Natural killer cell (primary cell): ENCODE results near the gene NOP56. TPM values are rescaled to one million over a fixed set of nuclear protein-coding genes. Genes with fewer than 3 reads are reported as not detected.

Source experiments
- ATAC-seq, 3 donors: fragments of 150-1000 bp in 2 of 3; fragments of 200-7000 bp in 1 of 3; cut with Tn5 transposase; 1 replicate in 1 of 3; 2 replicates in 2 of 3; pipeline ENCODE4 v1.10.0; 2021; ENCODE audit warnings: mild to moderate bottlenecking in 2 of 3, moderate library complexity in 2 of 3
- DNase-seq, 2 donors: peaks; one replicate each; pipeline versions ENCODE4 v3.0.0 to v3.0.0-alpha.2; 2013 to 2021; ENCODE audit warnings: mixed read lengths in 1 of 2
- H3K27ac ChIP-seq: one replicate; pipeline ENCODE4 v1.5.1; 2013; ENCODE audit warnings: mild to moderate bottlenecking, low read length
- H3K27me3 ChIP-seq: one replicate; pipeline ENCODE4 v1.6.1; 2013; ENCODE audit warnings: low read length; ENCODE audit not compliant: control insufficient read depth, insufficient read depth
- H3K36me3 ChIP-seq: one replicate; pipeline ENCODE4 v1.6.1; 2013; ENCODE audit warnings: low read length; ENCODE audit not compliant: control insufficient read depth, insufficient read depth
- H3K4me1 ChIP-seq: one replicate; pipeline ENCODE4 v1.6.1; 2013; ENCODE audit warnings: low read length; ENCODE audit not compliant: control insufficient read depth, insufficient read depth
- H3K4me3 ChIP-seq: one replicate; pipeline ENCODE4 v1.5.1; 2013; ENCODE audit warnings: low read length
- H3K9me3 ChIP-seq: one replicate; pipeline ENCODE4 v1.6.1; 2013; ENCODE audit warnings: low read length; ENCODE audit not compliant: control insufficient read depth, insufficient read depth
- H3K27ac Mint-ChIP-seq, 2 donors: one replicate each; pipeline ENCODE4 v1.8.0; 2022; ENCODE audit warnings: mild to moderate bottlenecking in 2 of 2, mixed read lengths in 2 of 2, moderate library complexity in 1 of 2
- H3K27me3 Mint-ChIP-seq, 2 donors: one replicate each; pipeline ENCODE4 v1.8.0; 2022; ENCODE audit warnings: low read depth in 2 of 2, mixed read lengths in 2 of 2
- H3K36me3 Mint-ChIP-seq: one replicate; pipeline ENCODE4 v1.8.0; 2022; ENCODE audit warnings: mixed read lengths
- H3K4me1 Mint-ChIP-seq, 2 donors: one replicate each; pipeline ENCODE4 v1.8.0; 2022; ENCODE audit warnings: mixed read lengths in 2 of 2
- H3K4me3 Mint-ChIP-seq: one replicate; pipeline ENCODE4 v1.8.0; 2022; ENCODE audit warnings: mild to moderate bottlenecking, moderate library complexity, mixed read lengths
- H3K9me3 Mint-ChIP-seq, 2 donors: one replicate each; pipeline ENCODE4 v1.8.0; 2022; ENCODE audit warnings: mixed read lengths in 2 of 2
- CTCF ChIP-seq: fragments of 200-600 bp; IDR thresholded peaks from one replicate; pipeline ENCODE4 v1.8.0; 2022; ENCODE audit warnings: antibody characterized with exemption
- WGBS: methylation state at CpG from one replicate; pipeline ENCODE4 v1.1.7; 2013; ENCODE audit warnings: missing lambda C conversion rate; ENCODE audit not compliant: insufficient coverage; 5-methylcytosine and 5-hydroxymethylcytosine counted together
- intact Hi-C: fragments of 100-400 bp; cut with micrococcal nuclease; formaldehyde crosslinking; loops from one replicate; pipeline ENCODE4 v1.14.2; 2022
- total RNA-seq, 4 donors: library from RNA; stranded (reverse); fragments of 120-200 nt in 1 of 4; gene quantifications; one replicate each; pipeline versions ENCODE4 v1.2.3 to v1.2.4, GENCODE V29; 2013 to 2022

Gene NOP56
- total RNA-seq, 3 donors from 2014 or later (not counting 1 experiment from before 2014, with no cell fraction given), result 169 to 216 (median 214) TPM

- 93% methylated on average over 5 of the region's 5 CpGs for WGBS
- no peak for DNase-seq
- Mint-ChIP-seq H3K27me3 (peaks cover 0 to 10% of the 10 kb centered on the region in 2 donors), H3K27ac (no peak overlapping the region), H3K4me1 (no peaks in the 10 kb centered on the region), H3K9me3 (no peaks in the 10 kb centered on the region), H3K4me3 (no peak overlapping the region), H3K36me3 (no peaks in the 10 kb centered on the region)
- Histone ChIP-seq H3K27me3 (peaks cover 2% of the 10 kb centered on the region), H3K4me3 (no peak overlapping the region), H3K9me3 (no peaks in the 10 kb centered on the region), H3K4me1 (no peaks in the 10 kb centered on the region), H3K36me3 (no peaks in the 10 kb centered on the region), H3K27ac (no peak overlapping the region)
- intact Hi-C loops, result no loop called here
- TF ChIP-seq CTCF, result no peak
- ATAC-seq, result no peak
Measured at GRCh38 chr20:2701671-2702081, 49.2 kb downstream of the NOP56 start.

- H3K36me3 Mint-ChIP-seq, result no peaks in the 10 kb centered on the region
- H3K9me3 Mint-ChIP-seq, result no peaks in the 10 kb centered on the region
- Histone ChIP-seq H3K36me3 (no peaks in the 10 kb centered on the region), H3K4me1 (no peaks in the 10 kb centered on the region), H3K27ac (no peak overlapping the region), H3K27me3 (peaks cover 2% of the 10 kb centered on the region), H3K4me3 (no peak overlapping the region), H3K9me3 (no peaks in the 10 kb centered on the region)
- intact Hi-C loops, result no loop called here
- ATAC-seq, result no peak
- no peak overlapping the region for H3K4me3 Mint-ChIP-seq
- no peak overlapping the region for H3K27ac Mint-ChIP-seq
- H3K27me3 Mint-ChIP-seq, result peaks cover 0 to 4% of the 10 kb centered on the region in 2 donors
- 90% methylated on average over 7 of the region's 8 CpGs for WGBS
- DNase-seq, result no peak
- TF ChIP-seq CTCF, result no peak
- H3K4me1 Mint-ChIP-seq, result no peaks in the 10 kb centered on the region
Measured at GRCh38 chr20:2703716-2704475, 51.5 kb downstream of the NOP56 start.

DNA sequence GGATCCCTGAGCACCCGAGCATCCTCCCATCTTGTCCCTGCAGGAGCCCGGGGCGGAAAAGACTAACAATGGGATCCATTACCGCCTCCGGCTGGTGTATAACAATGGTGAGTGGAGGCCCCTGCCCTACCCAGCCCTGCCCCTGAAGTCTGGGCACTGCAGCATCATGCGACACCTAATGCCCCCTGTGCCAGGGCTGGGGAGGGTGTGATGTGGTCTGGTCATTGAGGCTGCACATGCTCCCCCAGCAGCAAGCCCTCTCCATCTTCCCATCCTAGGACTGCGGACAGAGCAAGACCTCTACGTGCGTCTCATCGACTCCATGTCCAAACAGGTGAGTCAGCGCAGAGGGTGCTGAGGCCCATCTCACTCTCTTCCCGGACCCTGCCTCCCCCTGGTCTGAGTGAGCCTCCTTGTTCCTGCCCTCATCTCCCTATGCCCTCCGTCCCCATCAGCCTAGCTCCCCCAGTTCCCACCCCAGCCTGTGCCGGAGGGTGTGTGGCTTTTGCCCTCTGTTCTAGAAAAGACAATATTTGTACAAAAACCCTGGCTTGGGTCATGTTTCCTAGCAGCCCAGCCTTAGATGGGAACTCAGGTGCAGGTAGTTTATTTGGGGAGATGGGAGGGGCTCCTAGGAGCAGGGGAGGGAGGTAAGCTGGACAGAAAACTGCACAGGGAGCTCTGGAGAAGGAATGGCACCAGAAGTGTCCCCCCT is 53.7 kb downstream of the NOP56 start:
- no peak for TF ChIP-seq CTCF
- no peak for ATAC-seq

More for the DNA sequence above, 53.7 kb downstream of the NOP56 start:
- H3K36me3 Mint-ChIP-seq, result no peaks in the 10 kb centered on the region
- H3K4me1 ChIP-seq, result no peaks in the 10 kb centered on the region
- no peaks in the 10 kb centered on the region for H3K4me1 Mint-ChIP-seq
- no peaks in the 10 kb centered on the region for H3K9me3 Mint-ChIP-seq
- no peak overlapping the region for H3K27ac ChIP-seq
- no peaks in the 10 kb centered on the region for H3K9me3 ChIP-seq
- 92% methylated on average over 14 of the region's 14 CpGs for WGBS
- H3K36me3 ChIP-seq, result no peaks in the 10 kb centered on the region
- H3K27ac Mint-ChIP-seq, result no peak overlapping the region
- H3K27me3 Mint-ChIP-seq, result no peaks in the 10 kb centered on the region
- intact Hi-C loops, result no loop called here
- H3K27me3 ChIP-seq, result no peaks in the 10 kb centered on the region
- no peak overlapping the region for H3K4me3 Mint-ChIP-seq
- no peak overlapping the region for H3K4me3 ChIP-seq
- no peak for DNase-seq
